Lower leg skin (tissue), 4 donors: ENCODE results near the gene GALNT1. TPM values are rescaled to one million over a fixed set of nuclear protein-coding genes. Genes with fewer than 3 reads are reported as not detected.

ENCODE experiments used
- DNase-seq, 2 donors: peaks; one replicate each; pipeline ENCODE4 v3.0.0-alpha.2; 2019; ENCODE audit warnings: low spot score in 2 of 2
- H3K4me3 ChIP-seq: fragments of 200-600 bp; sonication (generic); 2 replicates; pipeline ENCODE4 v1.5.1; 2017; ENCODE audit warnings: mild to moderate bottlenecking, low read depth; ENCODE audit not compliant: poor library complexity, severe bottlenecking
- CTCF ChIP-seq, 3 donors: fragments of 450-650 bp; IDR thresholded peaks; one replicate each; pipeline ENCODE4 v1.5.1; 2016; ENCODE audit warnings: antibody characterized with exemption in 3 of 3, mild to moderate bottlenecking in 3 of 3, moderate library complexity in 2 of 3
- POLR2A ChIP-seq, 2 donors: fragments of 450-650 bp; IDR thresholded peaks; one replicate each; pipeline ENCODE4 v1.6.1; 2016 to 2017; ENCODE audit warnings: antibody characterized with exemption in 2 of 2, mild to moderate bottlenecking in 1 of 2, moderate library complexity in 1 of 2
- WGBS, 2 donors: methylation state at CpG; one replicate each; pipeline ENCODE4 v1.1.5; 2018; 5-methylcytosine and 5-hydroxymethylcytosine counted together
- intact Hi-C: fragments of 100-400 bp; cut with DNase I; formaldehyde crosslinking; loops from one replicate; pipeline ENCODE4 v1.15.0; 2023; ENCODE audit warnings: low total_unique reads
- total RNA-seq, 4 donors: library from RNA; depleted of rRNA; stranded (reverse); fragments of >200 nt; gene quantifications; one replicate each; pipeline ENCODE4 v1.1.0, GENCODE V29; 2016

GALNT1 gene
- total RNA-seq, 4 donors from 2014 or later = 64.4 to 106 (median 93.4) TPM

- H3K4me3 ChIP-seq = no peak overlapping the region
- WGBS, 2 donors = 81 to 83% methylated on average over 1 of the region's 1 CpG
- no peak for TF ChIP-seq POLR2A (IDR thresholded peaks at IDR 0.05)
- no peak for TF ChIP-seq CTCF (IDR thresholded peaks at IDR 0.05)
- intact Hi-C loops = no loop called here
- DNase-seq = no peak
Measured at GRCh38 chr18:35695384-35695783, 113.8 kb downstream of the GALNT1 start.

GRCh38 chr18:35695803-35696202 lies 114.3 kb downstream of the GALNT1 start:
- no peak overlapping the region for H3K4me3 ChIP-seq
- no peak for TF ChIP-seq CTCF (IDR thresholded peaks at IDR 0.05)
- no peak for TF ChIP-seq POLR2A (IDR thresholded peaks at IDR 0.05)
- DNase-seq = peak in 1 of 2 donors; percentile 39
- intact Hi-C loops = no loop called here
- WGBS, 2 donors = 45 to 53% methylated on average over 8 of the region's 8 CpGs

GRCh38 chr18:35696307-35696706 lies 114.8 kb downstream of the GALNT1 start:
- intact Hi-C loops = no loop called here
- 68 to 72% methylated on average over 3 of the region's 3 CpGs for WGBS, 2 donors
- no peak for TF ChIP-seq CTCF (IDR thresholded peaks at IDR 0.05)
- TF ChIP-seq POLR2A (IDR thresholded peaks at IDR 0.05) = no peak
- no peak for DNase-seq
- no peak overlapping the region for H3K4me3 ChIP-seq

GRCh38 chr18:35697869-35698268 lies 116.3 kb downstream of the GALNT1 start:
- WGBS, 2 donors = 58 to 83% methylated on average over 7 of the region's 7 CpGs
- no peak overlapping the region for H3K4me3 ChIP-seq
- intact Hi-C loops = no loop called here

GRCh38 chr18:35703043-35703688 lies 121.6 kb downstream of the GALNT1 start:
- no peak for TF ChIP-seq CTCF (IDR thresholded peaks at IDR 0.05)
- TF ChIP-seq POLR2A (IDR thresholded peaks at IDR 0.05) = no peak
- no peak overlapping the region for H3K4me3 ChIP-seq
- no peak for DNase-seq
- intact Hi-C loops = no loop called here

More at GRCh38 chr18:35697869-35698268, 116.3 kb downstream of the GALNT1 start:
- DNase-seq = no peak
- TF ChIP-seq CTCF (IDR thresholded peaks at IDR 0.05) (no peak), POLR2A (IDR thresholded peaks at IDR 0.05) (no peak)

GRCh38 chr18:35705988-35706387 lies 124.4 kb downstream of the GALNT1 start:
- TF ChIP-seq POLR2A (IDR thresholded peaks at IDR 0.05) (no peak), CTCF (IDR thresholded peaks at IDR 0.05) (no peak)
- intact Hi-C loops = no loop called here
- WGBS, 2 donors = 91 to 92% methylated on average over 10 of the region's 10 CpGs
- no peak for DNase-seq
- no peak overlapping the region for H3K4me3 ChIP-seq
